HG03135 (cell line): ENCODE data around the gene NFATC2.

Experiments used
- ATAC-seq: cut with Tn5 transposase; IDR thresholded peaks from one replicate; pipeline ENCODE4 v1.9.1; 2021; ENCODE audit warnings: mild to moderate bottlenecking, moderate library complexity; ENCODE audit not compliant: unreplicated experiment

NFATC2 gene

GRCh38 chr20:51522207-51522606 lies 20.3 kb downstream of the NFATC2 start:
- no peak for ATAC-seq

- ATAC-seq: no peak
Measured at GRCh38 chr20:51517839-51518238, 24.7 kb downstream of the NFATC2 start.

GRCh38 chr20:51516855-51517254 lies 25.7 kb downstream of the NFATC2 start:
- ATAC-seq: no peak

- no peak for ATAC-seq
Measured at GRCh38 chr20:51514836-51515235, 27.7 kb downstream of the NFATC2 start.

GRCh38 chr20:51514249-51514648 lies 28.3 kb downstream of the NFATC2 start:
- no peak for ATAC-seq

GRCh38 chr20:51513545-51513944 lies 29.0 kb downstream of the NFATC2 start:
- ATAC-seq: no peak

- ATAC-seq: no peak
Measured at GRCh38 chr20:51512645-51513044, 29.9 kb downstream of the NFATC2 start.

GRCh38 chr20:51511861-51512619 lies 30.5 kb downstream of the NFATC2 start:
- ATAC-seq: no peak

- ATAC-seq: no peak
Measured at GRCh38 chr20:51510936-51511605, 31.4 kb downstream of the NFATC2 start.

- no peak for ATAC-seq
Measured at GRCh38 chr20:51510169-51510568, 32.4 kb downstream of the NFATC2 start.

GRCh38 chr20:51509208-51509607 lies 33.3 kb downstream of the NFATC2 start:
- ATAC-seq: no peak

GRCh38 chr20:51508780-51509179 lies 33.7 kb downstream of the NFATC2 start:
- no peak for ATAC-seq

GRCh38 chr20:51508158-51508557 lies 34.4 kb downstream of the NFATC2 start:
- no peak for ATAC-seq

- ATAC-seq: no peak
Measured at GRCh38 chr20:51507216-51508036, 35.1 kb downstream of the NFATC2 start.

- ATAC-seq: no peak
Measured at GRCh38 chr20:51506527-51507215, 35.8 kb downstream of the NFATC2 start.

- ATAC-seq: no peak
Measured at GRCh38 chr20:51505566-51505965, 37.0 kb downstream of the NFATC2 start.

GRCh38 chr20:51503376-51503775 lies 39.1 kb downstream of the NFATC2 start:
- ATAC-seq: no peak

GRCh38 chr20:51500936-51501335 lies 41.6 kb downstream of the NFATC2 start:
- ATAC-seq: no peak

- peak; percentile 70 for ATAC-seq
Measured at GRCh38 chr20:51500311-51500710, 42.2 kb downstream of the NFATC2 start.

- no peak for ATAC-seq
Measured at GRCh38 chr20:51498765-51499540, 43.6 kb downstream of the NFATC2 start.
